Liver (tissue), 3 donors: ENCODE results near the gene VSIG2.

Source experiments
- FOXA2 ChIP-seq: IDR thresholded peaks from 2 replicates; pipeline ENCODE4 v1.6.1; 2016; ENCODE audit warnings: antibody characterized with exemption
- GABPA ChIP-seq, 2 donors: IDR thresholded peaks in 1 of 2; conservative IDR thresholded peaks in 1 of 2; 2 replicates each; pipeline ENCODE4 v1.6.1; 2016; ENCODE audit warnings: antibody characterized with exemption in 2 of 2, mild to moderate bottlenecking in 1 of 2, moderate library complexity in 1 of 2
- HNF4A ChIP-seq, 2 donors: conservative IDR thresholded peaks; 2 replicates each; pipeline ENCODE4 v1.6.1; 2016; ENCODE audit warnings: antibody characterized with exemption in 2 of 2, mild to moderate bottlenecking in 2 of 2
- RAD21 ChIP-seq, 2 donors: IDR thresholded peaks; 2 replicates each; pipeline ENCODE4 v1.6.1; 2016; ENCODE audit warnings: antibody characterized with exemption in 2 of 2, mild to moderate bottlenecking in 2 of 2
- RXRA ChIP-seq, 2 donors: IDR thresholded peaks; 2 replicates each; pipeline ENCODE4 v1.6.1; 2017 to 2018; ENCODE audit warnings: antibody characterized with exemption in 2 of 2, mild to moderate bottlenecking in 1 of 2
- SP1 ChIP-seq: IDR thresholded peaks from 2 replicates; pipeline ENCODE4 v1.6.1; 2018; ENCODE audit warnings: antibody characterized with exemption, mild to moderate bottlenecking
- TAF1 ChIP-seq: conservative IDR thresholded peaks from 2 replicates; pipeline ENCODE4 v1.6.1; 2016; ENCODE audit warnings: antibody characterized with exemption, mild to moderate bottlenecking
- TF ChIP-seq, protein P1 (sequence below): IDR thresholded peaks from 2 replicates; pipeline ENCODE4 v1.6.1; 2016; ENCODE audit warnings: antibody characterized with exemption, mild to moderate bottlenecking
- TF ChIP-seq, protein P2 (sequence below): fragments of 150-350 bp; IDR thresholded peaks from 2 replicates; pipeline ENCODE4 v1.5.1; 2017; ENCODE audit warnings: improper control_type of control experiment, low read depth, low read length; ENCODE audit not compliant: missing input control
- TF ChIP-seq, protein P3 (sequence below): IDR thresholded peaks from 2 replicates; pipeline ENCODE4 v1.6.1; 2016; ENCODE audit warnings: antibody characterized with exemption
- TF ChIP-seq, protein P4 (sequence below): IDR thresholded peaks from 2 replicates; pipeline ENCODE4 v1.6.1; 2016; ENCODE audit warnings: antibody characterized with exemption
- TF ChIP-seq, protein P5 (sequence below): IDR thresholded peaks from 2 replicates; pipeline ENCODE4 v1.6.1; 2016; ENCODE audit warnings: antibody characterized with exemption
- donor health status: healthy.
- donor health status: healthy.

DNA sequence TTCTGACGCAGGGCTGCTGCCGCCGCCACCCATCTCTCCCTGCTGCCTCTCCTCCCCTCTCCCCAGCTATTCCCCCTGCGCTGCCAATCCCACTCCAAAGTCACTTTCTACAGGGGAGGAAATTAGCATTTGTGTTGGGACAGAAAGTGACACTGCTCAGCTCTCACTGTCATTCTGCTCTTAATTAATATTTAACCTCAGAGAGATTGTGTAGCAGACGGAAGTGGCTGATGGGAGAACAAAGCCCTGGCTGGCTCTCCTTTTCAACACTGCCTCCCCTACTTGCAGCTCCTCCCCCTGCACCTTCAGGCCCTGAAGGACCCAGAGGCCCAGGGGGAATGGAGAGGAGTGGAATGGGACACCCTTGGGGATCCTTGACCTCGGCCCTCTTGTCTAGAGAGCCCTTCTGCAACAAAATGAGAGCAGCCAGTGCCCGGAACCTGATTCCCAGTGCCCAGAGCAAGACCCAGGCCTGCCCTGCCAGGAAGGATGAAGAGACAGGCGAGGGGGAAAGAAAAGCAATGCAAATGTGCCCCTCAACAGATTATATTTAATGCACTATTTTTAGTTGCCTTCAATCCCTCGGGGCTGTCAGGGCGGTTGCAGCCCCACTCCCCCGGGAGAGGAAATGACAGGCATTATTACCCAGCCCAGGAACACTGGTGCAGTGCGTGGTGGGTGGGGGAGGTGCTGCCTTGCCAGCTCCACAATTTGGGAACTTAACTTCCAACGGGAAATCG is 26.9 kb downstream of the VSIG2 start:
- TF ChIP-seq, protein P1, sequence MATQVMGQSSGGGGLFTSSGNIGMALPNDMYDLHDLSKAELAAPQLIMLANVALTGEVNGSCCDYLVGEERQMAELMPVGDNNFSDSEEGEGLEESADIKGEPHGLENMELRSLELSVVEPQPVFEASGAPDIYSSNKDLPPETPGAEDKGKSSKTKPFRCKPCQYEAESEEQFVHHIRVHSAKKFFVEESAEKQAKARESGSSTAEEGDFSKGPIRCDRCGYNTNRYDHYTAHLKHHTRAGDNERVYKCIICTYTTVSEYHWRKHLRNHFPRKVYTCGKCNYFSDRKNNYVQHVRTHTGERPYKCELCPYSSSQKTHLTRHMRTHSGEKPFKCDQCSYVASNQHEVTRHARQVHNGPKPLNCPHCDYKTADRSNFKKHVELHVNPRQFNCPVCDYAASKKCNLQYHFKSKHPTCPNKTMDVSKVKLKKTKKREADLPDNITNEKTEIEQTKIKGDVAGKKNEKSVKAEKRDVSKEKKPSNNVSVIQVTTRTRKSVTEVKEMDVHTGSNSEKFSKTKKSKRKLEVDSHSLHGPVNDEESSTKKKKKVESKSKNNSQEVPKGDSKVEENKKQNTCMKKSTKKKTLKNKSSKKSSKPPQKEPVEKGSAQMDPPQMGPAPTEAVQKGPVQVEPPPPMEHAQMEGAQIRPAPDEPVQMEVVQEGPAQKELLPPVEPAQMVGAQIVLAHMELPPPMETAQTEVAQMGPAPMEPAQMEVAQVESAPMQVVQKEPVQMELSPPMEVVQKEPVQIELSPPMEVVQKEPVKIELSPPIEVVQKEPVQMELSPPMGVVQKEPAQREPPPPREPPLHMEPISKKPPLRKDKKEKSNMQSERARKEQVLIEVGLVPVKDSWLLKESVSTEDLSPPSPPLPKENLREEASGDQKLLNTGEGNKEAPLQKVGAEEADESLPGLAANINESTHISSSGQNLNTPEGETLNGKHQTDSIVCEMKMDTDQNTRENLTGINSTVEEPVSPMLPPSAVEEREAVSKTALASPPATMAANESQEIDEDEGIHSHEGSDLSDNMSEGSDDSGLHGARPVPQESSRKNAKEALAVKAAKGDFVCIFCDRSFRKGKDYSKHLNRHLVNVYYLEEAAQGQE, result no peak
- TF ChIP-seq, protein P2, sequence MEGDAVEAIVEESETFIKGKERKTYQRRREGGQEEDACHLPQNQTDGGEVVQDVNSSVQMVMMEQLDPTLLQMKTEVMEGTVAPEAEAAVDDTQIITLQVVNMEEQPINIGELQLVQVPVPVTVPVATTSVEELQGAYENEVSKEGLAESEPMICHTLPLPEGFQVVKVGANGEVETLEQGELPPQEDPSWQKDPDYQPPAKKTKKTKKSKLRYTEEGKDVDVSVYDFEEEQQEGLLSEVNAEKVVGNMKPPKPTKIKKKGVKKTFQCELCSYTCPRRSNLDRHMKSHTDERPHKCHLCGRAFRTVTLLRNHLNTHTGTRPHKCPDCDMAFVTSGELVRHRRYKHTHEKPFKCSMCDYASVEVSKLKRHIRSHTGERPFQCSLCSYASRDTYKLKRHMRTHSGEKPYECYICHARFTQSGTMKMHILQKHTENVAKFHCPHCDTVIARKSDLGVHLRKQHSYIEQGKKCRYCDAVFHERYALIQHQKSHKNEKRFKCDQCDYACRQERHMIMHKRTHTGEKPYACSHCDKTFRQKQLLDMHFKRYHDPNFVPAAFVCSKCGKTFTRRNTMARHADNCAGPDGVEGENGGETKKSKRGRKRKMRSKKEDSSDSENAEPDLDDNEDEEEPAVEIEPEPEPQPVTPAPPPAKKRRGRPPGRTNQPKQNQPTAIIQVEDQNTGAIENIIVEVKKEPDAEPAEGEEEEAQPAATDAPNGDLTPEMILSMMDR, result no peak
- TF ChIP-seq, protein P3, sequence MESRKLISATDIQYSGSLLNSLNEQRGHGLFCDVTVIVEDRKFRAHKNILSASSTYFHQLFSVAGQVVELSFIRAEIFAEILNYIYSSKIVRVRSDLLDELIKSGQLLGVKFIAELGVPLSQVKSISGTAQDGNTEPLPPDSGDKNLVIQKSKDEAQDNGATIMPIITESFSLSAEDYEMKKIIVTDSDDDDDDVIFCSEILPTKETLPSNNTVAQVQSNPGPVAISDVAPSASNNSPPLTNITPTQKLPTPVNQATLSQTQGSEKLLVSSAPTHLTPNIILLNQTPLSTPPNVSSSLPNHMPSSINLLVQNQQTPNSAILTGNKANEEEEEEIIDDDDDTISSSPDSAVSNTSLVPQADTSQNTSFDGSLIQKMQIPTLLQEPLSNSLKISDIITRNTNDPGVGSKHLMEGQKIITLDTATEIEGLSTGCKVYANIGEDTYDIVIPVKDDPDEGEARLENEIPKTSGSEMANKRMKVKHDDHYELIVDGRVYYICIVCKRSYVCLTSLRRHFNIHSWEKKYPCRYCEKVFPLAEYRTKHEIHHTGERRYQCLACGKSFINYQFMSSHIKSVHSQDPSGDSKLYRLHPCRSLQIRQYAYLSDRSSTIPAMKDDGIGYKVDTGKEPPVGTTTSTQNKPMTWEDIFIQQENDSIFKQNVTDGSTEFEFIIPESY, result no peak
- no peak for TF ChIP-seq HNF4A (conservative IDR thresholded peaks at IDR 0.05)
- TF ChIP-seq GABPA (IDR thresholded peaks at IDR 0.05 in 1 of 2, conservative IDR thresholded peaks at IDR 0.05 in 1 of 2), result no peak
- no peak for TF ChIP-seq SP1
- TF ChIP-seq TAF1, result no peak
- no peak for TF ChIP-seq RXRA (IDR thresholded peaks at IDR 0.05)
- TF ChIP-seq FOXA2, result no peak
- TF ChIP-seq, protein P4, sequence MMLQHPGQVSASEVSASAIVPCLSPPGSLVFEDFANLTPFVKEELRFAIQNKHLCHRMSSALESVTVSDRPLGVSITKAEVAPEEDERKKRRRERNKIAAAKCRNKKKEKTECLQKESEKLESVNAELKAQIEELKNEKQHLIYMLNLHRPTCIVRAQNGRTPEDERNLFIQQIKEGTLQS, result no peak
- TF ChIP-seq, protein P5, sequence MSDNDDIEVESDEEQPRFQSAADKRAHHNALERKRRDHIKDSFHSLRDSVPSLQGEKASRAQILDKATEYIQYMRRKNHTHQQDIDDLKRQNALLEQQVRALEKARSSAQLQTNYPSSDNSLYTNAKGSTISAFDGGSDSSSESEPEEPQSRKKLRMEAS, result no peak
- TF ChIP-seq RAD21 (IDR thresholded peaks at IDR 0.05), result no peak
